ENCODE data around the gene NKD2.
"Not testable (repeated sequence)": the region's sequence is repeated elsewhere in the genome, so short reads cannot be mapped to it uniquely, and the experiment has no call there.

The NKD2 gene, protein sequence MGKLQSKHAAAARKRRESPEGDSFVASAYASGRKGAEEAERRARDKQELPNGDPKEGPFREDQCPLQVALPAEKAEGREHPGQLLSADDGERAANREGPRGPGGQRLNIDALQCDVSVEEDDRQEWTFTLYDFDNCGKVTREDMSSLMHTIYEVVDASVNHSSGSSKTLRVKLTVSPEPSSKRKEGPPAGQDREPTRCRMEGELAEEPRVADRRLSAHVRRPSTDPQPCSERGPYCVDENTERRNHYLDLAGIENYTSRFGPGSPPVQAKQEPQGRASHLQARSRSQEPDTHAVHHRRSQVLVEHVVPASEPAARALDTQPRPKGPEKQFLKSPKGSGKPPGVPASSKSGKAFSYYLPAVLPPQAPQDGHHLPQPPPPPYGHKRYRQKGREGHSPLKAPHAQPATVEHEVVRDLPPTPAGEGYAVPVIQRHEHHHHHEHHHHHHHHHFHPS

DNA sequence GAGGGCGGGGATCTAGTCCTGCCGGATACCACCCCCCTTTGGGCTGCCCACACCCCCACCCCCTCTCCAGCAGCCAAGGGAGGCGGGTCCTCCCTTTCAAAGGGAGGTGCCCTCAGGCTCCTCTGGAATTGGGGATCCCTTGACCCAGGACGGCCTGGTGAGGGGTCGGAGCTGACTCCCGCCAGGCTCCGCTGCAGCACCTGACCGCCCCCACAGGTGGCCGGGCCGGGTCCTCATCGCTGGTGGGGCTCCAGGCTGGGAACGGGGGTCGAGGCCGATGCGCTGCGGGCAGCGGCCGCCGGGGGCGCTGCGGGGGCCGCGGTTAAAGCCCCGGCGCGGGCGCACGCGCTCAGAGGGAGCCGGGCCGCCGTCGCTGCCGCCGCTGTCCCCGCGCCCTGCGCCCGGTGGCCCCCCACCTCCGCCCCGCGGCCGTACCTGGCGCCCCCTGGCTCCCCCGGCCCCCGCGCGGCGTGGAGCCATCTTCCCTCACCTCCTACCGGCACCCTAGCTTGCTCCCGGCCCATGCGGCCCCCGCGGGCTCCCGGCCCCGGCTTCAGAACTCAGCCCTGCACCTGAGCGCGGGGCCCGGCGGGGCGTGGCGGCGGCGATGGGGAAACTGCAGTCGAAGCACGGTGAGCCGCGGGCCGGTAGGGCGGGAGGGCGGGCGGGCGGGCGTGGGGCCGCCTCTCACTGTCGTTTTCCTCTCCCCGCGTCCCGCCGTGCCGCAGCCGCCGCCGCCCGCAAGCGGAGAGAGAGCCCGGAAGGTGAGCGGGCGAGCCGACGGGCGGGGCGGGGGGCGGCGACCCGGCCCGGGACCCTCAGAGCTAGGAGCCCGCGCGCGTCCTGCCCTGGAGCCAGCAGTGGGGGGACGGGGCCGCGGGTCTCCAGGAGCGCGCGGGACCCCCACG is at the start of gene NKD2:
TSS of gene NKD2 (plus strand) at position 352 of the 908 bp plus-strand sequence. CDS start at position 608, 256 bp downstream.
- DNase-seq: no peak

- DNase-seq: no peak
Measured at GRCh38 chr5:959581-960531, 48.7 kb upstream of the NKD2 start.

DNA sequence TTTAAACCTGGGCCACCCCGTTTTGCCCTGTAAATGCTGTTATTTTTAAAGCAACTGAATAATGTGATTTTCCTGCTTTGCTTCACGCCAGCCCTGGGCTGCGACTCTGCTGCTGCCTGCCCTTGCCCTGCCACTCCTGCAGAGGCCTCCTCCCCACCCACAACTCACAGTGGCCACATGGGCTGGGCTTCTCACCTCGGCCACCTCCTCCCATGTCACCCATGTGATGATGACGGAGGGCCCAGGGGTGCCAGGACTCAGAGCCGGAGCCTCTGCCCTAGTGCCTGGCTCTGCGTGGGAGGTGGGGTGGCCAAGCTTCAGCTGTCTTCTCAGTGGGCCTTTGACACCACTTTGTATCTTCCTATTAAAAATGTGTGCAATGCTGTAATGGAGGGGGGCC is 48.1 kb upstream of the NKD2 start:
- DNase-seq: no peak

DNA sequence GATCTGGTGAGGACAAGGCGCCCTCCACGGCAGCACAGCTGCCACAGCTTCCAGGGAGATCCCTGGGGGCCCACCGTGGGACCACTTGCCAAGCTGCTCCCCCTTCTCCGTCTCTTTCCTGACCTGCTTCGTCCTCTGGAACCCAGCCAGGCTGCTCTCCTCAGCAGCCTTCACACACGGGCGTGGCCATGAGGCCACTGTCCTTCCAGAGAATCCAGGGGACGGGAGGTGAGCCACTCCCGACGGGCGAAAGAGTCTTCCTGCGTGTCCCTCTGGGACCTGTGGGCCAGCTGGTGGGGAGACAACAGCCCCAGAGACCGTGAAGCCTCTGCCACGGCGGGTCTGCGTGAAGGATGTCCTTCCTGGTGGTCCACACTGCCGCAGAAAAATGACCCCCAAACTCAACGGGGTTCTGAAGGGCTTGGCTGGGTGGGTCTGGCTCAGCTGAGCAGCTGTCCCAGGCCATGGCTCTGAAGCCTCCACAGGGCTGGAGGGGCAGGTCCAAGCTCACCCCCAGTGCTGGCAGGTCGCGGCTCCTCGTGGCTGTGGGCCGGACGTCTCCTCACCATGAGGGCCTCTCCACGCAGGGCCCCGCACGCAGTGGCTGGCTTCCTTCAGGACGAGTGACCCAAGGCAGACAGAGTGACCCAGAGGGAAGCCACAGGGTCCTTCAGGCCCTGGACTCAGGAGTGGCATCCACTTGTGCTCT is 47.4 kb upstream of the NKD2 start:
- no peak for DNase-seq

DNA sequence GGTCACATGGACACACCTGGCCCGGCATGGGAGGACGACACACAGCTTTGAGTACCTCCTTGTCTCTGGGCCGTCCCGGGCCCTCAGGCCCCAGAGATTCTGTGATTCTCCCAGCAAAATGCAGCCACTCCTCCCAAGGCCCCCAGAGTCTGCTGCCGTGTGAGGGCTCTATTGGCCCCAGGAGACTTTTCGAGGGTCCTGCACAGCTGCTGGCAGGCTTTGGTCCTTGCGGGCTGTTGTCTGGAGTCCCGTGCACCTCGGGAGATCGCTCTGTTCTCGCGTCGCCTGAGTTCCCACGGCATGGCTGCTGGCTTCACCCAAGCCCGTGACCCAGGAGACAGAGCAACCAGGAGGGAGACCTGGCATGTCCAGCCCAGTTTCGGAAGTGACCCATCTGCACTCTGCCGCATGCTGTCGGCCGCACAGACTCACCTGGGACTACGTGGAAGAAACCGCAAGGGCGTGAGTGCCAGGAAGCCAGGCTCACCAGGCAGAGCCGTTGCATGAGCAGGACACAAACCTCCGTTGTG is 46.8 kb upstream of the NKD2 start:
- DNase-seq: no peak

DNA sequence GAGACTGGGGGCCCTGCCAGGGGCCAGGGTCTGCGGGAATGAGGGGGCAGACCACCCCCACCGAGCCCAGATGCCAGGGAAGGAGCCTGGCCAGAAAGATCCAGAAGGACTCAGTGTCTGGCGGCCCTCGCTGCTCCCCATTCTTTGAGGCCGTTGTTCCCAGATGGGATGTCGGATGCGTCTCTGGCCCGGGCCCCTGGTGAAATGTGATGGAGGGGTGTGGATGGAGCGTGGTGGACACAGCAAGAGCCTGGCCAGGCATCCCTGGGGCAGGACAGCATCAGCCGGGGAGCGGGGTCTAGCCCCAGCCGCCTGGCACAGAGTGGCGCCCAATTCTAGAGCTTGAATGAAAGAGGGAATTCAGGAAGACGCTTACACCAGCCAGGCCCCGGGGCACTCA is 46.2 kb upstream of the NKD2 start:
- no peak for DNase-seq

DNA sequence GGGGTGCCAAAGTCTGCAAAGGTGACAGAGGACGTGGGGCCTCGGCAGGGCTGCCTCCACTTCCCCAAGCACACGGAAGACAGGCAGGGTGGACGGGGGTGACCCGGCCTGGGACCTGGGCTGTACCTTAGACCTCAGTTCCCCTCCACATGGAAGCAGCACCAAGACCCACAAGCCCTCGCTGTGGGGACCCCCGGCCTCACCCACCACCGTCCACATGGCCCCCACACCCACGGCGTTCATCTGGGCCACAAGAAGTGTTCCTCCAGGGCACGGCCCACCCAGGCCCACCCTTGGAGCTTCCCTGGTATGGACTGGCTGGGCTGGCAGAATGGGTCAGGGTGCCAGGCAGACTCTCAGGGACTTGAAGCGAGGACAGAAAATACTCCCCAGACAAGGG is 45.8 kb upstream of the NKD2 start:
- DNase-seq: no peak

DNA sequence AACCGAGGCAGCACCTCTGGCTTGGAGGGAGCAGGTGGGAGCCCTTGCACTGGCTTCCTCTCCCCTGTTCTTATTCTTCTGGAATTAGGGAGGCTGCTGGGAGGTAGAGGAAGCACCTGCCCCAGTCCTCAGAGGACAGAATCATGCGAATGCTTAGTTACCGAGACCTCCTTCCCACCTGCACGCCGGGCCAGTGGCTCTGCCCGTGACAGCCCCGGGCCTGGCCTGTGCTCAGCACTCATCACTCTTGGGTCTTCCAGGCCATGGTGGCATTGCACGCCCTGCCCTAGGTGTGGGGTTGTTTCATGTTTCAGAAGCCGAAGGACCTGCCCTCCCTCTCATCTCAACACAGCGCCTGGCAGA is 45.3 kb upstream of the NKD2 start:
- DNase-seq: no peak

DNA sequence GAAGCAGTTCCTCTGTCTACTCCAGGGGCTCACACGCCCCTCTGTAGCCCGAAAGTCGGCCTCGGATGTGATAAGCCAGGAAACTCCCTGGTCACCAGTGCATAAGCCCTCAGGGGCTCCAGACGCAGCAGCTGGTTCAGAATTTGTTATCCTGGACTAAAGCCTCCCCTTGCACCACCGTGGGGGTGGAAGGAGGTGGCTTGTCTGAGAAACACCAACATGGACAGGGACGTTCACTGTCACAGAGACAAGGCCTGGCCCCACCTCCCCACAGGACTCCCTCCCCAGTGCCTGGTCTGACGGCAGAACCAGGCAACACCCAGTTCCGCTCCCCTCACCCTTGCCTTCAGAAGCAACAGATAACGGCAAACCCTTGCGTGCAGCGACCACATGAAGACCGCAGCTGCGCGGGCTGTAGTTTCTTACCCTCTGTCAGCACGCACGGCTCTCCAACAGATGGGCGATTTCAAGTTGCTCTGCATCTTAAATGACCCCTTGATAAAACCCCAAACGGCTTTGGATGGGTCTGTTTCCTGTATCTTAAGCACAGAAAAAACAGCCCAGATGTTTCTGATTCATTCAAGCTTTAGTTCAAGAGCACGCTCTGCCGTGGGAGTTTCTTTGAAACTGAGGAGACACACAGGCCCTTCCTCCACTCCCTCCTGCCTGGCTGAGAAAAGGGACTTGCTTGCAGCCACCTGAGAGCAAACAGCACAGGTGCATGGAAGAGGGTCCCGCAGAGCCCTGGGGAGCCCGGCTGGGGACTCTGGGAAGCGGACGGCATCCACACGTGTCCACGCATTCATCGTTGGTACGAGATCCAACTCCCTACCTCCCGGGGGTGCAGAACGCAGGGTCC is 44.7 kb upstream of the NKD2 start:
- DNase-seq: no peak

DNA sequence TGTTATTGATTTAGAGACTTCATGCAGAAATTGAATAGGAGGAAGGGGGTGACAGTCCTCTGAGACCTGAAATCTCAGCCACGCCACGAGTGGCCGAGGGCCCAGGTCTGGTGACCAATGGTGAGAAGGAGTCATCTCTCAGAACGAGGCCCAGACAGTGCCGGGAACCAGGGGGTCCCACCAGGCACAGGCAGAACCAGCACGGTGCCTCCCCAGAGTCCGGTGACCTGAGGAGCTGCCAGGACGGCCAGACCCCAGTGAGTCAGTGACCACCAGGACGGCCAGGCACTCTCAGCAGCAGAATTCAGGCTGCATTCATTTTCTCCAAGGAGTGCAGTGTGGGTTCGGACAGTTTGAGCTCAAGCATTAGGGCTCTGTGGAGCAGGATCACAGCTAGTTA is 43.8 kb upstream of the NKD2 start:
- DNase-seq: no peak

GRCh38 chr5:965604-966344 is 42.8 kb upstream of the NKD2 start:
- no peak for DNase-seq

- DNase-seq: no peak
Measured at GRCh38 chr5:966345-966710, 42.3 kb upstream of the NKD2 start.

- no peak for DNase-seq
Measured at GRCh38 chr5:966941-967340, 41.7 kb upstream of the NKD2 start.

DNA sequence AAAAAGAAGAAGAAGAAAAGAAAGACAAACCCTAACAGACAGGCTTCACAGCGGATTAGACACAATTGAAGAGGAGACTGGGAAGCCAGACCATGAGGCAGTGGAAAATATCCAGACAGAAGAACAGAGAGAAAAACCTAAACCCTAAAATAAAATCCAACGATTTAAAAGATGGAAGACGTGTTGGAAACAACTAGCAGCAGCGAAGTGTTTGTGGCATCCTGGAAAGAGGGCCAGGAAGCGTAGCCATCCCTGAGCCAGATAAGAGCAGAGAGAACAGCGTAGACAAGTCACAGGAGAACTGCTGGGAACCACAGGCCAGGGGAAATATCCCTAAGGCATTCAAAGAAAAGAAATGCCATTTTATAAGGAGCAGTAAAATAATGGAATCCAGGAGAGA is 39.7 kb upstream of the NKD2 start:
- no peak for DNase-seq

GRCh38 chr5:969408-969839 is 39.2 kb upstream of the NKD2 start:
- no peak for DNase-seq

- DNase-seq: not testable (repeated sequence)
Measured at GRCh38 chr5:972575-972974, 36.0 kb upstream of the NKD2 start.

- no peak for DNase-seq
Measured at GRCh38 chr5:976849-977751, 31.5 kb upstream of the NKD2 start.

DNA sequence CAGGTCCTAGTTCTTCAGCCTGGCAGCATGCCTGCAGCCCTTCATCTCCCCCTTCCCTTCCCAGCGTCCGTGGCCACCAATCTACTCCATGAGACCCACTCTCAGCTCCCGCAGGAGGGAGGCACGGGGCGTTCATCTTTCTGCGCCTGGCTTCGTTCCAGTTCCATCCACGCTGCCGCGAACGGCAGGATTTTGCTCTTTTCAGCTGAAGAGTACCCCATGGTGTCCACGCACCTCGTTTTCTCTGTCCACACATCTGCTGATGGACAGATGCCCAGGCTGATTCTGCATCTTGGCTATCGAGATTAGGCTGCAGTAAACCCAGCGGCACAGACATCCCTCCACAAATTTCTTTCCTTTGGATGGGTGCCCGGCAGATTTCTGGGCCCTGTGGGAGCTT is 30.5 kb upstream of the NKD2 start:
- DNase-seq: no peak

DNA sequence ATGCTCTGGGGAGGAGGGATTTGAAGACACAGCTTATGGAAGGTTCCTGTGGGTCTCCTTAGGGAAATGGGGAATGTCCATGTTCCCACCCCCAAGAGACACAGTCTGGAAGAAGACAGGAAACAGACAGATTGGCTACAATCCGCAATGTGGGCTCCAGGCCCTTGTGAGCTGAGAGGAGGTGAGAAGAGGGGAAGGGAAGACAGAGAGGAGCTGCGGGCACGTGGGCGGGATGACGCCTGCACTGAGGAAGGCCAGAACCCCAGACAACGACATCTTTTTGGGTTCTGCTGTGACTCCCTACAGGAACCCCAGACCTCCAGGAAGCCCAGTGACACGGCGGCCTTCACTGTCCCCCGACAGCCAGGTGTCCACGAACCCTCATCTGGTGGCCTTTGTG is 29.9 kb upstream of the NKD2 start:
- no peak for DNase-seq
